ENCODE results near the gene C11orf21.

DNA sequence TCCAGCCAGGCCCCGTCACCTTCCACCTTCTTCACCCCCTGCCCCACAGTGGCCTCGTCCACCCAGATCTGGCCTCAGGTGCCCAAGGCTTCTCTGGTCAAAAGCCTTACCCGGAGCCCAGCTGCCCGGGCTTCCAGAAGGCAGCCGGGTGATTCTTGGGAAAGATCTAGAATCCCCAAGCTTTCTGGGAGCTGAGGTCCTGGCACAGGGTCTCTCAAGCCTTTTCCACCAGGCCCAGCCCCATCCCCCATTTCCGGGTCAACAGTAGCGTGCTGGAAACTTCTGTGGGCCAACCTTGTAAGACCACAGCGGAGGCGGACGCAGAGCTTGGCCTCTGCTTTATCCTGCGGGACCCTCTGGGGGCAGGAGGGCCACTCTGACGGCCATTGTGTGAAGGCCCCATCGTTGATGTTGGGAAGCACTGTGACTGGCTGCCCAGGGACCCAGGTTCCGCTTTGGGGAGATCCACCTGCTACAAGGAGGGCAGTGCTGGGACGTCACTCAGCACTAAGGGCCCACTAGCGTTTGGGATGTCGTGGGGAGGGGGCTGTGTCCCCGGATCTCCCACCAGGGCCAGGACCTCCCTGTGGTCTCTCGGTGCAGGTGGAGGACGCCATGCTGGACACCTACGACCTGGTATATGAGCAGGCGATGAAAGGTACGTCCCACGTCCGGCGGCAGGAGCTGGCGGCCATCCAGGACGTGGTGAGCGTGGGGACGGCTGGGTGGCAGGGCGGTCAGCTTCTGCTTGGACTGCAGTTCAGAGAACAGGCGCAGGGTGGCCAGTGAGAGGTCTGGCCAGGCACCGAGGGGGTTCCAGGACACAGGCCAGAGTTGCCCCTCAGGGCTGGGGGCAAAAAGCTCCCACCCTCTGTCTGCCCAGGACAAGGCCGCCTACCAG lies 11.6 kb upstream of the C11orf21 start:
- TF ChIP-seq, protein P1, sequence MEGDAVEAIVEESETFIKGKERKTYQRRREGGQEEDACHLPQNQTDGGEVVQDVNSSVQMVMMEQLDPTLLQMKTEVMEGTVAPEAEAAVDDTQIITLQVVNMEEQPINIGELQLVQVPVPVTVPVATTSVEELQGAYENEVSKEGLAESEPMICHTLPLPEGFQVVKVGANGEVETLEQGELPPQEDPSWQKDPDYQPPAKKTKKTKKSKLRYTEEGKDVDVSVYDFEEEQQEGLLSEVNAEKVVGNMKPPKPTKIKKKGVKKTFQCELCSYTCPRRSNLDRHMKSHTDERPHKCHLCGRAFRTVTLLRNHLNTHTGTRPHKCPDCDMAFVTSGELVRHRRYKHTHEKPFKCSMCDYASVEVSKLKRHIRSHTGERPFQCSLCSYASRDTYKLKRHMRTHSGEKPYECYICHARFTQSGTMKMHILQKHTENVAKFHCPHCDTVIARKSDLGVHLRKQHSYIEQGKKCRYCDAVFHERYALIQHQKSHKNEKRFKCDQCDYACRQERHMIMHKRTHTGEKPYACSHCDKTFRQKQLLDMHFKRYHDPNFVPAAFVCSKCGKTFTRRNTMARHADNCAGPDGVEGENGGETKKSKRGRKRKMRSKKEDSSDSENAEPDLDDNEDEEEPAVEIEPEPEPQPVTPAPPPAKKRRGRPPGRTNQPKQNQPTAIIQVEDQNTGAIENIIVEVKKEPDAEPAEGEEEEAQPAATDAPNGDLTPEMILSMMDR (IDR thresholded peaks at IDR 0.05; ENCODE audit: insufficient read depth, low read depth, low read length), result no peak
- no peak for TF ChIP-seq EZH2 (IDR thresholded peaks at IDR 0.05; ENCODE audit: insufficient read depth, low read length)

Measured in astrocyte (in vitro differentiated cells and primary cell).